ENCODE results near the gene ALK. TPM values are rescaled to one million over a fixed set of nuclear protein-coding genes. Genes with fewer than 3 reads are reported as not detected.

ALK gene
- total RNA-seq, 2 donors from 2014 or later: under 0.01 to 0.26 TPM

DNA sequence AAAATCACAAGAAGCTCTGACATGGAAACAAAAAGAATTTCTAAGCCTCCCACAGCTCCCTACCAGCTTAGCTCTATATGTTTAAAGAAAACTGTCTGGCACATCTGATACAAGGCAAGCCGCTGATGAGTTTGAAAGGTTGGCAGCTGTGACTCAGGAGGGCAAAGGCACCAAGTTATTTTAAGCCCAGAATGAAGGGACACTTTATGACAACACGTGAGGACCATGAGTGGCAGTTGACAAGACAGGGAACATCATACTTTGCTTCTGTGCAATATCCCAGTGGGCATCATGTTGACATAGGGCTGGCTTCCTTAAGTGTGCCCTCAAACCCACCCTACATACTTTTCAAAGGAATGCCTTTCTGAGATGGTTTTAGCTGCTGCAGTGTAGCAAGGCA, 533.3 kb downstream of the ALK start:
- H3K27ac ChIP-seq: no peak overlapping the region
- no peak overlapping the region for H3K4me3 ChIP-seq
- no peak for ATAC-seq
- 50 to 65% methylated on average over 2 of the region's 2 CpGs for WGBS, 2 donors
- H3K9me3 ChIP-seq: no peaks in the 10 kb centered on the region
- intact Hi-C loops (cut with DNase I): no loop called here
- DNase-seq: no peak
- peaks cover 11% of the 10 kb centered on the region for H3K4me1 ChIP-seq
- no peaks in the 10 kb centered on the region for H3K36me3 ChIP-seq (replicated peaks in 1 of 2; ENCODE audit: insufficient read depth in 1 of 2, low read depth in 2 of 2)
- TF ChIP-seq, protein P1, sequence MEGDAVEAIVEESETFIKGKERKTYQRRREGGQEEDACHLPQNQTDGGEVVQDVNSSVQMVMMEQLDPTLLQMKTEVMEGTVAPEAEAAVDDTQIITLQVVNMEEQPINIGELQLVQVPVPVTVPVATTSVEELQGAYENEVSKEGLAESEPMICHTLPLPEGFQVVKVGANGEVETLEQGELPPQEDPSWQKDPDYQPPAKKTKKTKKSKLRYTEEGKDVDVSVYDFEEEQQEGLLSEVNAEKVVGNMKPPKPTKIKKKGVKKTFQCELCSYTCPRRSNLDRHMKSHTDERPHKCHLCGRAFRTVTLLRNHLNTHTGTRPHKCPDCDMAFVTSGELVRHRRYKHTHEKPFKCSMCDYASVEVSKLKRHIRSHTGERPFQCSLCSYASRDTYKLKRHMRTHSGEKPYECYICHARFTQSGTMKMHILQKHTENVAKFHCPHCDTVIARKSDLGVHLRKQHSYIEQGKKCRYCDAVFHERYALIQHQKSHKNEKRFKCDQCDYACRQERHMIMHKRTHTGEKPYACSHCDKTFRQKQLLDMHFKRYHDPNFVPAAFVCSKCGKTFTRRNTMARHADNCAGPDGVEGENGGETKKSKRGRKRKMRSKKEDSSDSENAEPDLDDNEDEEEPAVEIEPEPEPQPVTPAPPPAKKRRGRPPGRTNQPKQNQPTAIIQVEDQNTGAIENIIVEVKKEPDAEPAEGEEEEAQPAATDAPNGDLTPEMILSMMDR (IDR thresholded peaks at IDR 0.05): no peak
- TF ChIP-seq POLR2A (IDR thresholded peaks at IDR 0.05): no peak
- H3K27me3 ChIP-seq: no peaks in the 10 kb centered on the region

DNA sequence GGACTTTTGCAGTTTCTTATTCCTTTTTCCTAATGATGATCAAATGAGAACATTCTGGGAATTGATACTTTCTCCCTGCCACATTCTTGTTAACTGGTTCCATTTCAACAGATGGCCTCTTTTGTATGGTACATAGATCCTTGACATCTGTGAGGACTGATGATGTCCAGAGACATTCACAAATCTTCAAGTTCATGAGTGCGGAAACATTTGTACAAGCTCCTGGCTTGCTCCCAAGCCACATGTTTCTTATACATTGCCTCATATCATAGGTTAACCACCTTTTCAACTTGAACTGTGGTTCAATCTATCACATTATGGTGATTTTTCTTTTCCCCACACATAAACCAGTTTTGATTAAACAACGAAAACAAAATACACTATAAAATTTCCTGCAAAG, 538.9 kb downstream of the ALK start:
- DNase-seq (no peak), ATAC-seq (no peak)
- TF ChIP-seq, protein P1 (IDR thresholded peaks at IDR 0.05): no peak
- no peak for TF ChIP-seq POLR2A (IDR thresholded peaks at IDR 0.05)
- Histone ChIP-seq H3K27ac (no peak overlapping the region), H3K9me3 (no peaks in the 10 kb centered on the region), H3K27me3 (no peaks in the 10 kb centered on the region), H3K4me3 (no peak overlapping the region), H3K36me3 (replicated peaks in 1 of 2; ENCODE audit: insufficient read depth in 1 of 2, low read depth in 2 of 2) (no peaks in the 10 kb centered on the region), H3K4me1 (no peaks in the 10 kb centered on the region)
- intact Hi-C loops (cut with DNase I): no loop called here
- 95 to 98% methylated on average over 2 of the region's 2 CpGs for WGBS, 2 donors

DNA sequence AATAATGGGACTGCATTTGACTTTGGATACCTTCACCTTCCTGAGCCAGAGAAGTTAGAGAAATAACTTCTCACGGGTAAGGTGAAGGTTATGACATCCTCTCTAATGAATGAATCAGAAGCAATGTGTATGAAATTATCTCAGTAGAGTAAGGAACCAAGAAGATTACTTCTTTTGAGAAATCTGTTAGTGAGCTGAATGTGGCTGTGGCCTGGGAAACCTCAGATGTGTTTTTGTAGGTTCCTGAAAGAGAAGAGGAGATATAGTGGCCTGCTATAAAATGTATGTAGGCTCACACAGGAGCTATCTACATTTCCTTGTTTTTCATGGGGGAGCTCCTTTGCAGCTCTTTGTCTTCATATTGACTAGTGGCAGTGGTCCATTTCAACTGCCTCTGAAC, 543.6 kb downstream of the ALK start:
- intact Hi-C loops (cut with DNase I): no loop called here
- no peak overlapping the region for H3K27ac ChIP-seq
- WGBS, 2 donors: 73 to 83% methylated on average over 1 of the region's 1 CpG
- H3K9me3 ChIP-seq: no peaks in the 10 kb centered on the region
- DNase-seq (no peak), ATAC-seq (no peak)
- H3K36me3 ChIP-seq (replicated peaks in 1 of 2; ENCODE audit: insufficient read depth in 1 of 2, low read depth in 2 of 2): no peaks in the 10 kb centered on the region
- peaks cover 30% of the 10 kb centered on the region for H3K4me1 ChIP-seq
- no peaks in the 10 kb centered on the region for H3K27me3 ChIP-seq
- TF ChIP-seq, protein P1 (IDR thresholded peaks at IDR 0.05): no peak
- TF ChIP-seq POLR2A (IDR thresholded peaks at IDR 0.05): no peak
- no peak overlapping the region for H3K4me3 ChIP-seq

GRCh38 chr2:29376541-29376940, 544.8 kb downstream of the ALK start:
- no peaks in the 10 kb centered on the region for H3K36me3 ChIP-seq (replicated peaks in 1 of 2; ENCODE audit: insufficient read depth in 1 of 2, low read depth in 2 of 2)
- DNase-seq (no peak), ATAC-seq (no peak)
- H3K9me3 ChIP-seq: no peaks in the 10 kb centered on the region
- peaks cover 42% of the 10 kb centered on the region for H3K4me1 ChIP-seq
- intact Hi-C loops (cut with DNase I): no loop called here
- peak overlapping the region in 1 of 4 donors; percentile 66 for H3K27ac ChIP-seq
- H3K27me3 ChIP-seq: no peaks in the 10 kb centered on the region
- TF ChIP-seq, protein P1 (IDR thresholded peaks at IDR 0.05): no peak
- no peak for TF ChIP-seq POLR2A (IDR thresholded peaks at IDR 0.05)
- WGBS, 2 donors: 76% methylated on average over 2 of the region's 2 CpGs
- H3K4me3 ChIP-seq: no peak overlapping the region

DNA sequence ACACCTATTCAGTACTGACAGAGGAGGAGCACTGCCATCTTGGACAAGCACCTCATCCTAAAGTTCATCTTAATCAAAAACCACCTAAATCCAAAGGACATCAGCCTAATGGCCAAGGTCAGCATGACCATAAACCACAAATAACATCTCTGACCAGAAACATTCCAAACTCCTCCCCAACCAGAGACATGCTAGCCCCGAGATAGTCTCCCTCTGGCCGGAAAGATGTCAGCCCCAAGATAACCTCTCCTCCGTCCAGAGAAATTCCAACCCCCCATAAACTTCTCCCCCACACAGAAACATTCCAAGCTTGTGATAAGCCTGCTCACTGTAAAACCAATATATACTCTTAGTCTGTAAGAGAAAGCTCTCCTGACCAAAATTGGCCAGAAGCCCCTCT, 545.5 kb downstream of the ALK start:
- Histone ChIP-seq H3K9me3 (no peaks in the 10 kb centered on the region), H3K4me3 (no peak overlapping the region), H3K27ac (peak overlapping the region; percentile 30 to 75 (median 56)), H3K36me3 (replicated peaks in 1 of 2; ENCODE audit: insufficient read depth in 1 of 2, low read depth in 2 of 2) (no peaks in the 10 kb centered on the region), H3K27me3 (no peaks in the 10 kb centered on the region), H3K4me1 (peaks cover 49% of the 10 kb centered on the region)
- 42 to 64% methylated on average over 3 of the region's 3 CpGs for WGBS, 2 donors
- intact Hi-C loops (cut with DNase I): no loop called here
- DNase-seq (no peak), ATAC-seq (no peak)
- TF ChIP-seq, protein P1 (IDR thresholded peaks at IDR 0.05): no peak
- no peak for TF ChIP-seq POLR2A (IDR thresholded peaks at IDR 0.05)
